Lung (tissue), 12 donors: ENCODE data around the gene ORAI3. TPM values are rescaled to one million over a fixed set of nuclear protein-coding genes. Genes with fewer than 3 reads are reported as not detected.

Experiments used
- ATAC-seq: fragments of 200-7000 bp; cut with Tn5 transposase; one replicate; pipeline ENCODE4 v1.9.1; 2020; ENCODE audit warnings: moderate number of reproducible peaks; ENCODE audit not compliant: insufficient read depth, low FRiP score
- DNase-seq, 3 donors: peaks; one replicate each; pipeline ENCODE4 v3.0.0-alpha.2; 2013 to 2017
- H3K27ac ChIP-seq, 2 donors: one replicate each; pipeline ENCODE4 v1.5.1; 2013; ENCODE audit warnings: mild to moderate bottlenecking in 2 of 2, moderate library complexity in 2 of 2, control low read depth in 1 of 2, inconsistent platforms in 1 of 2, low read depth in 1 of 2, low read length in 1 of 2
- H3K27me3 ChIP-seq, 3 donors: one replicate each; pipeline ENCODE4 v1.5.1; 2013; ENCODE audit warnings: low read length in 2 of 3; ENCODE audit not compliant: control insufficient read depth in 3 of 3, insufficient read depth in 3 of 3
- H3K36me3 ChIP-seq, 4 donors: one replicate each; pipeline ENCODE4 v1.5.1; 2013; ENCODE audit warnings: low read length in 4 of 4, mild to moderate bottlenecking in 1 of 4, moderate library complexity in 1 of 4; ENCODE audit not compliant: control insufficient read depth in 4 of 4, insufficient read depth in 4 of 4
- H3K4me1 ChIP-seq, 5 donors: one replicate each; pipeline ENCODE4 v1.5.1; 2013; ENCODE audit warnings: low read length in 5 of 5, mild to moderate bottlenecking in 2 of 5, moderate library complexity in 1 of 5; ENCODE audit not compliant: control insufficient read depth in 5 of 5, insufficient read depth in 5 of 5
- H3K4me3 ChIP-seq: one replicate; pipeline ENCODE4 v1.5.1; 2013; ENCODE audit warnings: mild to moderate bottlenecking, control low read depth, moderate library complexity
- H3K9ac ChIP-seq, 2 donors: one replicate each; pipeline ENCODE4 v1.5.1; 2013; ENCODE audit warnings: low read length in 2 of 2, control low read depth in 1 of 2; ENCODE audit not compliant: insufficient read depth in 1 of 2
- H3K9me3 ChIP-seq, 4 donors: one replicate each; pipeline ENCODE4 v1.5.1; 2013; ENCODE audit warnings: low read length in 3 of 4, mild to moderate bottlenecking in 1 of 4, moderate library complexity in 1 of 4; ENCODE audit not compliant: control insufficient read depth in 4 of 4, insufficient read depth in 3 of 4
- WGBS, 2 donors: extraction: QIAGEN DNeasy Blood & Tissue Kit; methylation state at CpG; one replicate each; pipeline ENCODE4 v1.1.7; 2013; 5-methylcytosine and 5-hydroxymethylcytosine counted together
- polyA plus RNA-seq, 2 donors: library from polyadenylated mRNA; stranded (reverse); fragments of 200-250 nt; gene quantifications; one replicate each; pipeline ENCODE4 v1.2.1, GENCODE V29; 2013
- total RNA-seq, 2 donors: library from RNA; depleted of rRNA in 1 of 2; stranded (reverse); fragments of >200 nt in 1 of 2; gene quantifications; one replicate each; pipeline ENCODE4 v1.2.1, GENCODE V29; 2014 to 2021
- TF ChIP-seq, protein P1 (sequence below): IDR thresholded peaks from 2 replicates; pipeline ENCODE4 v1.5.1; 2012; ENCODE audit warnings: mild to moderate bottlenecking; ENCODE audit errors: control extremely low read depth, extremely low read depth
- donor health status: control.
- donor health status: control.
- donor health status: Bipolar disorder and iron deficiency.
- donor health status: healthy.
- donor health status: DM: yes; HTN: yes; CAD: no.

The ORAI3 gene
- total and polyA plus RNA-seq, 4 donors: 20.2 to 27.4 (median 23.6) TPM

DNA sequence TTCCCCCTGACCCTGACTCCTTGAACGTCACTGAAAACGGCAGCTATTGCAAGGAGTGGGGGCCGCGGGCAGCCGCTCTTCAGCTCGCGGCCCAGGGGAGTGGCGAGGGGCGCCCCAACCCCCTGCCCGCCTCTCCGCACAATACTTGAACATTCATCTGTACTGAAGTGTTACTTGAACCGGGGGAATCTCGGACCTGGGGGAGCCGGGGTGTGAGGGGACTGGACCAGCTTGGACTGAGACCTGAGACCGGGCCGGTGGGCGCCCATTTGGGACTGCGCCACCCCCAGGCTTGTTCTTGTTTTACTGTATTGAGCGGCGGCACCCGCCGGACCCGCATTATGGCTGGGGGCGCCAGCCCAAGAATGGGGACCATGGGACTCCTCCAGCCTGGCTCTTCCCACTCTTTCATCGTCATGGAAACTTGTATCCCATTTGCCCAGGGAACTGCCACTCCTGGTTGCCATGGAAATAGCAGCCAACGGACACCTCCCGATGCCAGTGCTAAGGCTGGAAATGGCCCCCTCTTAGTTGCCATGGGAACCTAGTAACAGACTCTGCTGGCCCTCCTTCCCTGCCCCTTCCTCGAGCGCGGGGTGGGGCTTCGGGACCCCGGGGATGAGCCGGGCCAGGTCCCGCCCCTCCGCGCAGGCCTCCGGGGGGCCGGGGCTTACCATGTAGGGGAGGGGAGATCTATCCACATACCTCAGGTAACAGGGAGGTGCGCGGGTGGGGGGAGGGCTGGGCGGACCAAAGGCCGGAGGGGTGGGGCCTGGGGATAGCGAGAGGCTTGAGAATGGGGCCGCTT, 805 bp upstream of the ORAI3 start:
- no peaks in the 10 kb centered on the region for H3K9me3 ChIP-seq
- TF ChIP-seq, protein P1, sequence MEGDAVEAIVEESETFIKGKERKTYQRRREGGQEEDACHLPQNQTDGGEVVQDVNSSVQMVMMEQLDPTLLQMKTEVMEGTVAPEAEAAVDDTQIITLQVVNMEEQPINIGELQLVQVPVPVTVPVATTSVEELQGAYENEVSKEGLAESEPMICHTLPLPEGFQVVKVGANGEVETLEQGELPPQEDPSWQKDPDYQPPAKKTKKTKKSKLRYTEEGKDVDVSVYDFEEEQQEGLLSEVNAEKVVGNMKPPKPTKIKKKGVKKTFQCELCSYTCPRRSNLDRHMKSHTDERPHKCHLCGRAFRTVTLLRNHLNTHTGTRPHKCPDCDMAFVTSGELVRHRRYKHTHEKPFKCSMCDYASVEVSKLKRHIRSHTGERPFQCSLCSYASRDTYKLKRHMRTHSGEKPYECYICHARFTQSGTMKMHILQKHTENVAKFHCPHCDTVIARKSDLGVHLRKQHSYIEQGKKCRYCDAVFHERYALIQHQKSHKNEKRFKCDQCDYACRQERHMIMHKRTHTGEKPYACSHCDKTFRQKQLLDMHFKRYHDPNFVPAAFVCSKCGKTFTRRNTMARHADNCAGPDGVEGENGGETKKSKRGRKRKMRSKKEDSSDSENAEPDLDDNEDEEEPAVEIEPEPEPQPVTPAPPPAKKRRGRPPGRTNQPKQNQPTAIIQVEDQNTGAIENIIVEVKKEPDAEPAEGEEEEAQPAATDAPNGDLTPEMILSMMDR: no peak
- no peaks in the 10 kb centered on the region for H3K27me3 ChIP-seq
- H3K27ac ChIP-seq: peak overlapping the region; percentile 79 to 95
- H3K9ac ChIP-seq: peak overlapping the region; percentile 61 to 67
- 39 to 47% methylated on average over 43 to 44 of the region's 44 CpGs for WGBS, 2 donors
- H3K4me1 ChIP-seq: peaks cover 0 to 27% (median 13%) of the 10 kb centered on the region in 5 donors
- DNase-seq (peak; percentile 99 to 100 (median 99)), ATAC-seq (peak; percentile 39)
- H3K36me3 ChIP-seq: peaks cover 0 to 18% (median 6%) of the 10 kb centered on the region in 4 donors
- H3K4me3 ChIP-seq: peak overlapping the region; percentile 81

DNA sequence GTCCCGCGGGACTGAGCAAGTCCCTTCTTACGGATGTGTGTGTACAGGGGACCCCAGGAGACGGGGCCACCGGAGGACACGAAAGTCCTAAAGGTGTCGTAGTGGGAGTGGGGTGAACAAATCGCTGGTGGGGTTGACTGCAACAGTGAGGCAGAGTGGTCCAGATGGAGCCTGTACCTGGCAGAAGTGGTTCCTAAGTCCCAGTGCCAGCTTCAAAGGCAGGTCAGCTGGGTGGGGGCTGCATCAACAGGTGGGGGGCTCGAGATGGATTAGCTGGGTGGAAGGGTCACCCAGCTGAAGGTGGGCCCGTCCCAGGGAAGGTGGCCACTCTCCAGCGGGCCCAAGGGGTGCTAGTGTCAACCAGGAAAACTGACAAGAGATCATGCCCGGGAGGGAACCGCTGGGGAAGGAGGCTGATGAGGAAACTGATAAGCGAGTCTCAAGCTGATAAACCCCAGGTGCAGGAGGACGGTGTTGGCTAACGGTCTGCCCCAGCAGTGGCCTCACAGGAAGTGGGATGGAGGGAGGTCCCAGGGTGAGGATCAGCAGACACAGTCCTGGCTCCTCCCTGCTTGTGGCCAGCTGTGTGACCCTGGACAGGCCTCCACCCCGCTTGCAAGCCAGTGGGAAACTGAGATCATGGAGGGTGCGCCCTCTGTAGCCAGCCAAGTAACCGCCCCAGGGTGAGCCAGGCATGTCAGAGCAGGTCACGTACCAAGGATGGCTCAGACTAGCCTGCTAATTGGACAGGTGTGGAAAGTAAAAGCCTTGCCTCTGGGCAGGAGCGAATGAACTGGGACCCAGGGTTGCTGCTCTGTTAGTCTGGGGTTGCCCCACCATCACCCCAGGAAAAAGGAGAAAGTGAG, 1.0 kb downstream of the ORAI3 start:
- WGBS, 2 donors: 2 to 6% methylated on average over 21 of the region's 21 CpGs

DNA sequence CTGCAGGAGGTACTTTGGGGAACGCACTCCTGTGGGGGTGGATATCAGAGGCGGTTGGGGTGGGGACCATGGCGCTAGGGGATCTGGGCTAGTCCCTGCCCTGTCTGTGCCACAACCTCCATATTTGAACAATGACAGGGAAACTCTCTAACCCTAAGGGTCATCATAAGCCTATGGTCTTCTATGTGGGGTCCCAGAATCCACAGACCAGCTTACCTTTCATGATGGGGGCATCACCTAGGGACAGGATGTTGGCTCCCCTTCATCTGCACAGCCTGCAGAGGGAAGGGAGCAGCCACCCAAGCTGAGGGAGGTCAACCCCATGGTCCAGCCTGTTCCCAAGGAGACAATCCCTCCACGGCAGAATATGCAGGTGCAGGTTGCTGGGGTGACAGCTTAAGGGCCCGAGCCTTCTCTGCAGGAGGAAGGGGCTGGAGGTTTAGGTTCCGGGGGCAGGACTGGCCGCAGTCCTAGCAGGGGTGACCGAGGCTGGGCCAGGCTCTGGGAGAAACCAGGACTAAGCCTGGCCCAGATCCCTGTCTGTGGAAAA, 1.7 kb downstream of the ORAI3 start:
- Histone ChIP-seq H3K9ac (peak overlapping the region in 1 of 2 donors; percentile 83), H3K4me3 (no peak overlapping the region), H3K36me3 (peaks cover 0 to 14% (median 0%) of the 10 kb centered on the region in 4 donors), H3K27ac (peak overlapping the region in 1 of 2 donors; percentile 84), H3K27me3 (no peaks in the 10 kb centered on the region), H3K9me3 (no peaks in the 10 kb centered on the region), H3K4me1 (peaks cover 0 to 35% (median 13%) of the 10 kb centered on the region in 5 donors)
- DNase-seq (no peak), ATAC-seq (no peak)
- TF ChIP-seq, protein P1: no peak
- 66 to 77% methylated on average over 8 of the region's 8 CpGs for WGBS, 2 donors

More for the DNA sequence above, 1.0 kb downstream of the ORAI3 start:
- peak overlapping the region; percentile 10 to 84 for H3K27ac ChIP-seq
- DNase-seq (peak; percentile 53 to 70 (median 66)), ATAC-seq (peak; percentile 44)
- H3K4me3 ChIP-seq: peak overlapping the region; percentile 81
- TF ChIP-seq, protein P1: no peak
- H3K4me1 ChIP-seq: peaks cover 0 to 35% (median 13%) of the 10 kb centered on the region in 5 donors
- peaks cover 0 to 14% (median under 1%) of the 10 kb centered on the region in 4 donors for H3K36me3 ChIP-seq
- no peaks in the 10 kb centered on the region for H3K9me3 ChIP-seq
- peak overlapping the region; percentile 61 to 83 for H3K9ac ChIP-seq
- H3K27me3 ChIP-seq: no peaks in the 10 kb centered on the region
